GM12878 (cell line): ENCODE results near the gene RNF220. TPM values are rescaled to one million over a fixed set of nuclear protein-coding genes. Genes with fewer than 3 reads are reported as not detected.
A peak's percentile ranks its signal among the peaks of the same experiment; 100 is the strongest.

Experiments used
- ATAC-seq: fragments of 200-7000 bp; cut with Tn5 transposase; 3 replicates; pipeline ENCODE4 v1.9.1; 2020; ENCODE audit warnings: mild to moderate bottlenecking, moderate library complexity
- BruUV-seq: library from RNA; stranded (reverse); fragments of 400-500 nt; replicated peaks from 2 replicates; lab custom pipeline; 2021; lab: Mats Ljungman, UMichigan
- CTCF ChIA-PET: fragments of 300-600 bp; sonication (Branson Sonifier 250); formaldehyde crosslinking; extraction: SDS; loops from one replicate; lab custom pipeline; 2021; ENCODE audit warnings: inconsistent platforms; lab: Yijun Ruan, JAX
- POLR2A ChIA-PET: fragments of 350-600 bp; formaldehyde crosslinking; extraction: SDS; loops from one replicate; lab custom pipeline; 2021; ENCODE audit warnings: inconsistent platforms; lab: Charles Lee
- RAD21 ChIA-PET: fragments of 300-600 bp; sonication (Branson Sonifier 250); formaldehyde crosslinking; loops from one replicate; lab custom pipeline; 2023; ENCODE audit warnings: antibody characterized with exemption; ENCODE audit not compliant: unreplicated experiment; lab: Charles Lee
- SMC1A ChIA-PET: fragments of 300-600 bp; sonication (Branson Sonifier 250); formaldehyde crosslinking; loops from one replicate; lab custom pipeline; 2023; ENCODE audit not compliant: unreplicated experiment, uncharacterized antibody; lab: Charles Lee
- DNase-seq: peaks from one replicate; pipeline ENCODE4 v3.0.0-alpha.2; 2011; ENCODE audit warnings: low read depth, low spot score
- FAIRE-seq: peaks from 3 replicates; lab custom pipeline; 2011; peaks lifted over from hg19 to GRCh38; lab: Jason Lieb, UNC
- H2AFZ ChIP-seq: 2 replicates; pipeline ENCODE4 v1.6.0; 2011; ENCODE audit warnings: low read depth, low read length, control low read depth; ENCODE audit not compliant: control insufficient read depth
- H3K27ac ChIP-seq: 2 replicates; pipeline ENCODE4 v1.5.1; 2011; ENCODE audit warnings: control low read depth; ENCODE audit not compliant: control insufficient read depth, insufficient read depth
- H3K27me3 ChIP-seq, 2 experiments: replicated peaks in 1 of 2; 2 replicates each; pipeline versions ENCODE4 v1.6.0 to v1.6.1; 2011; ENCODE audit warnings: low read length in 1 of 2; ENCODE audit not compliant: control insufficient read depth in 2 of 2, insufficient read depth in 2 of 2
- H3K36me3 ChIP-seq, 2 experiments: 2 replicates each; pipeline ENCODE4 v1.5.1; 2011; ENCODE audit warnings: low read length in 1 of 2; ENCODE audit not compliant: control insufficient read depth in 2 of 2, insufficient read depth in 2 of 2
- H3K4me1 ChIP-seq: 2 replicates; pipeline ENCODE4 v1.6.1; 2011; ENCODE audit warnings: mild to moderate bottlenecking, low read length, moderate library complexity, mixed read lengths; ENCODE audit not compliant: control insufficient read depth, insufficient read depth
- H3K4me2 ChIP-seq: 2 replicates; pipeline ENCODE4 v1.6.0; 2011; ENCODE audit warnings: control low read depth; ENCODE audit not compliant: control insufficient read depth, insufficient read depth
- H3K4me3 ChIP-seq: fragments of 200-600 bp; sonication (generic); 2 replicates; pipeline ENCODE4 v1.5.1; 2016
- H3K79me2 ChIP-seq: 2 replicates; pipeline ENCODE4 v1.6.0; 2011; ENCODE audit warnings: low read length; ENCODE audit not compliant: control insufficient read depth, insufficient read depth
- H3K9ac ChIP-seq: 2 replicates; pipeline ENCODE4 v1.8.0; 2011; ENCODE audit warnings: low read length, control low read depth, mixed read lengths; ENCODE audit not compliant: control insufficient read depth, insufficient read depth
- H3K9me3 ChIP-seq: replicated peaks from 3 replicates; pipeline ENCODE4 v1.5.1; 2011; ENCODE audit warnings: mild to moderate bottlenecking, low read length; ENCODE audit not compliant: control insufficient read depth, insufficient read depth
- H4K20me1 ChIP-seq: 2 replicates; pipeline ENCODE4 v1.6.0; 2011; ENCODE audit not compliant: control insufficient read depth, insufficient read depth
- ATF2 ChIP-seq: IDR thresholded peaks from 2 replicates; pipeline ENCODE4 v1.6.1; 2012; ENCODE audit warnings: low read length, inconsistent platforms
- WGBS: methylation state at CpG from one replicate; pipeline ENCODE4 v1.1.6; 2016; ENCODE audit warnings: low lambda C conversion rate; ENCODE audit not compliant: insufficient replicate concordance, insufficient coverage; ENCODE audit errors: missing lambda C conversion rate; 5-methylcytosine and 5-hydroxymethylcytosine counted together
- in situ Hi-C: fragments of 300-500 bp; cut with MboI; formaldehyde crosslinking; loops from 9 replicates; pipeline ENCODE4 v1.14.3; 2018; ENCODE audit warnings: mixed read lengths
- intact Hi-C: fragments of 100-400 bp; cut with micrococcal nuclease; formaldehyde crosslinking; loops from one replicate; pipeline ENCODE4 v1.14.2; 2022; ENCODE audit not compliant: unreplicated experiment
- polyA plus RNA-seq, 11 experiments: library from polyadenylated mRNA; depleted of rRNA in 4 of 11; unstranded in 6 of 11; stranded (reverse) in 5 of 11; fragments of >200 nt; fragmentation: Nextera tagmentation in 4 of 11; fragmentation: Illumina TruSeq in 1 of 11; extraction: Ambion mirVana in 4 of 11; extraction: Trizol in 1 of 11; gene quantifications; 1 replicate in 1 of 11; 2 replicates in 10 of 11; pipeline versions ENCODE4 v1.2.1 to v1.2.3, GENCODE V29; 2011 to 2016; ENCODE audit warnings: inconsistent platforms in 2 of 11, missing spikeins in 2 of 11, low read depth in 1 of 11
- total RNA-seq, 4 experiments: library from RNA; depleted of rRNA in 3 of 4; stranded (reverse); fragments of >200 nt in 3 of 4; fragmentation: Illumina TruSeq in 1 of 4; extraction: Trizol in 1 of 4; gene quantifications; 2 replicates each; pipeline versions ENCODE4 v1.2.1 to v1.2.3, GENCODE V29; 2013 to 2021
- TF ChIP-seq, protein P1 (sequence below): fragments of 450-650 bp; IDR thresholded peaks from 2 replicates; pipeline ENCODE4 v1.6.1; 2016; ENCODE audit warnings: mild to moderate bottlenecking

The RNF220 gene
- total and polyA plus RNA-seq, 10 of the 15 experiments (the other 5 are each of a cell fraction or from before 2014, with no cell fraction given): 4.6 to 84.1 (median 53.7) TPM

DNA sequence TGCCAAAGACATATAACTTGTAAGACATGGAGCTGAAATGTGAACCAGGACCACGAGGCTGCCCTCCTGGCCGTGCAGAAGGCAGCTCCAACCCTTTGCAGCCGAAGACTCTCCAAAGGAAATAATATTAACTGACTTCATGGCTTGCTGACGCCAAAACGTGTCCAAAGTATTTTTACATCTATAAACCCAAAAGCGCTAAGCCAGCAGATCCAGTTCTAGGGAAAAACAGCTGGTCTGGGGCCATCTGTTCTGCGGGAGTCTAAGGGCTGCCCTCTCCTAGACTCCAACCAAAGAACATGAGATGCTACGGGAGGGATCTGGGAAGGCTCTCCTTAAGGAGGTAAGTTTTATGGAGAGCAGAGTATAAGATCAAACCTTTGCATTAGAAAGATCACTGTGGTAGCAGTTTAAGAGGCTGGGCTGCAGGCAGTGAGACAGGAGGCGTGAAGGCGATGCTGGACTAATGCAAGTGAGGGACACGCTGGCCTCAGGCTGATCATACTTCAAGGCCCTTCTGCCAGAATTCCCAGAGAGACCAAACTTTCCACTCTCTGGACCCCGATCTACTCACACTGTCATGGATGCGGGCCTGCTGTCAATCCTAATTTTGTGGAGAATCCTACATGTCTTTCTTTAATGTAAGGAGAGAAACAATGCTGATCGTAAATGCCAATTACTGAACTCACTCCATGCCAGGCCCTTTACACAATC is 268.1 kb downstream of the RNF220 start:
- no peaks in the 10 kb centered on the region for H4K20me1 ChIP-seq
- H3K79me2 ChIP-seq: peaks cover 8% of the 10 kb centered on the region
- peak overlapping the region; percentile 86 for H2AFZ ChIP-seq
- no peak for DNase-seq
- H3K4me1 ChIP-seq: peaks cover 59% of the 10 kb centered on the region
- H3K4me2 ChIP-seq: peak overlapping the region; percentile 97
- 91% methylated on average over 14 of the region's 14 CpGs for WGBS
- no TSS peak for BruUV-seq
- in situ Hi-C loops (no loop called here), intact Hi-C loops (no loop called here)
- H3K4me3 ChIP-seq: peak overlapping the region; percentile 82
- ChIA-PET POLR2A (interaction anchor here (0.5 to 5.3 kb wide), 11 partner anchors 7 to 141 kb away, joined by 3 to 29 read pairs (median 4); no protein-coding TSS in a partner anchor), SMC1A (interaction anchor here (0.6 to 6.7 kb wide), 6 partner anchors 11 to 45 kb away, joined by 3 to 76 read pairs (median 6); no protein-coding TSS in a partner anchor), RAD21 (interaction anchor here (1.1 to 3.2 kb wide), 7 partner anchors 8 to 59 kb away, joined by 4 to 14 read pairs (median 6); no protein-coding TSS in a partner anchor), CTCF (interaction anchor here (1.0 to 3.5 kb wide), 8 partner anchors 20 to 56 kb away, joined by 3 to 27 read pairs (median 4); no protein-coding TSS in a partner anchor)
- H3K9me3 ChIP-seq: no peaks in the 10 kb centered on the region
- ATAC-seq: no peak
- FAIRE-seq: no peak
- H3K9ac ChIP-seq: peak overlapping the region; percentile 50; the same call in 1 of the 2 replicates
- H3K36me3 ChIP-seq: no peaks in the 10 kb centered on the region; a peak in 1 of 4 replicates
- peak overlapping the region; percentile 85 for H3K27ac ChIP-seq
- TF ChIP-seq, protein P1, sequence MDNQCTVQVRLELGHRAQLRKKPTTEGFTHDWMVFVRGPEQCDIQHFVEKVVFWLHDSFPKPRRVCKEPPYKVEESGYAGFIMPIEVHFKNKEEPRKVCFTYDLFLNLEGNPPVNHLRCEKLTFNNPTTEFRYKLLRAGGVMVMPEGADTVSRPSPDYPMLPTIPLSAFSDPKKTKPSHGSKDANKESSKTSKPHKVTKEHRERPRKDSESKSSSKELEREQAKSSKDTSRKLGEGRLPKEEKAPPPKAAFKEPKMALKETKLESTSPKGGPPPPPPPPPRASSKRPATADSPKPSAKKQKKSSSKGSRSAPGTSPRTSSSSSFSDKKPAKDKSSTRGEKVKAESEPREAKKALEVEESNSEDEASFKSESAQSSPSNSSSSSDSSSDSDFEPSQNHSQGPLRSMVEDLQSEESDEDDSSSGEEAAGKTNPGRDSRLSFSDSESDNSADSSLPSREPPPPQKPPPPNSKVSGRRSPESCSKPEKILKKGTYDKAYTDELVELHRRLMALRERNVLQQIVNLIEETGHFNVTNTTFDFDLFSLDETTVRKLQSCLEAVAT: 0 out of 2 replicates have a peak, but pooled peaks have one; percentile 60
- no peak for TF ChIP-seq ATF2
- no peaks in the 10 kb centered on the region for H3K27me3 ChIP-seq
